ENCODE results near the gene UNK. TPM values are rescaled to one million over a fixed set of nuclear protein-coding genes. Genes with fewer than 3 reads are reported as not detected.

UNK gene
- total RNA-seq, 1 donor from 2014 or later = 16.7 TPM

- no peaks in the 10 kb centered on the region for H3K36me3 ChIP-seq (ENCODE audit: insufficient read depth, low read length)
- H3K9me3 ChIP-seq (ENCODE audit: insufficient read depth, low read depth, low read length) = no peaks in the 10 kb centered on the region
- H3K79me2 ChIP-seq (ENCODE audit: insufficient read depth, low read length) = no peaks in the 10 kb centered on the region
- peak overlapping the region; percentile 56 for H3K9ac ChIP-seq (ENCODE audit: low read length)
- Mint-ChIP-seq H3K4me3 (ENCODE audit: unreplicated experiment) (no peak overlapping the region), H3K27me3 (ENCODE audit: low read depth, unreplicated experiment) (no peaks in the 10 kb centered on the region), H3K9me3 (ENCODE audit: unreplicated experiment) (no peaks in the 10 kb centered on the region), H3K27ac (ENCODE audit: unreplicated experiment) (peak overlapping the region; percentile 85), H3K4me1 (ENCODE audit: low read depth, unreplicated experiment) (peaks cover 13% of the 10 kb centered on the region), H3K36me3 (ENCODE audit: low read depth, unreplicated experiment) (peaks cover 2% of the 10 kb centered on the region)
- H4K20me1 ChIP-seq (ENCODE audit: insufficient read depth, low read length) = peaks cover 4% of the 10 kb centered on the region
- peak overlapping the region; percentile 52 for H3K27ac ChIP-seq (ENCODE audit: low read depth, low read length)
- peak overlapping the region; percentile 60 for H3K4me2 ChIP-seq (ENCODE audit: low read length)
- H3K27me3 ChIP-seq (ENCODE audit: insufficient read depth, low read length) = no peaks in the 10 kb centered on the region
- H3K4me3 ChIP-seq (ENCODE audit: insufficient read depth, low read depth, low read length) = peak overlapping the region; percentile 5
- DNase-seq (ENCODE audit: low read depth) (peak; percentile 56), FAIRE-seq (no peak)
- H2AFZ ChIP-seq (ENCODE audit: low read depth, low read length) = peak overlapping the region; percentile 59
- peaks cover 43% of the 10 kb centered on the region for H3K4me1 ChIP-seq (ENCODE audit: insufficient read depth, low read length)
- TF ChIP-seq EZH2 (IDR thresholded peaks at IDR 0.05; ENCODE audit: insufficient read depth, low read length) (no peak), CTCF (IDR thresholded peaks at IDR 0.05; ENCODE audit: insufficient read depth, low read depth, low read length) (no peak)
These were observed 88.1 kb downstream of the UNK start for GRCh38 chr17:75872434-75873351.

- H3K27me3 ChIP-seq (ENCODE audit: insufficient read depth, low read length) = no peaks in the 10 kb centered on the region
- no peaks in the 10 kb centered on the region for H3K9me3 Mint-ChIP-seq (ENCODE audit: unreplicated experiment)
- peaks cover 4% of the 10 kb centered on the region for H4K20me1 ChIP-seq (ENCODE audit: insufficient read depth, low read length)
- no peak overlapping the region for H3K4me2 ChIP-seq (ENCODE audit: low read length)
- H3K4me3 ChIP-seq (ENCODE audit: insufficient read depth, low read depth, low read length) = no peak overlapping the region
- peaks cover 13% of the 10 kb centered on the region for H3K4me1 Mint-ChIP-seq (ENCODE audit: low read depth, unreplicated experiment)
- H2AFZ ChIP-seq (ENCODE audit: low read depth, low read length) = no peak overlapping the region
- no peaks in the 10 kb centered on the region for H3K9me3 ChIP-seq (ENCODE audit: insufficient read depth, low read depth, low read length)
- no peaks in the 10 kb centered on the region for H3K36me3 ChIP-seq (ENCODE audit: insufficient read depth, low read length)
- no peaks in the 10 kb centered on the region for H3K27me3 Mint-ChIP-seq (ENCODE audit: low read depth, unreplicated experiment)
- H3K36me3 Mint-ChIP-seq (ENCODE audit: low read depth, unreplicated experiment) = peaks cover 2% of the 10 kb centered on the region
- H3K27ac Mint-ChIP-seq (ENCODE audit: unreplicated experiment) = peak overlapping the region; percentile 26
- no peaks in the 10 kb centered on the region for H3K79me2 ChIP-seq (ENCODE audit: insufficient read depth, low read length)
- H3K9ac ChIP-seq (ENCODE audit: low read length) = no peak overlapping the region
- no peak for DNase-seq (ENCODE audit: low read depth)
- FAIRE-seq = no peak
- peaks cover 45% of the 10 kb centered on the region for H3K4me1 ChIP-seq (ENCODE audit: insufficient read depth, low read length)
- no peak overlapping the region for H3K4me3 Mint-ChIP-seq (ENCODE audit: unreplicated experiment)
- H3K27ac ChIP-seq (ENCODE audit: low read depth, low read length) = no peak overlapping the region
- TF ChIP-seq CTCF (IDR thresholded peaks at IDR 0.05; ENCODE audit: insufficient read depth, low read depth, low read length) = no peak
- TF ChIP-seq EZH2 (IDR thresholded peaks at IDR 0.05; ENCODE audit: insufficient read depth, low read length) = no peak
These were observed 89.1 kb downstream of the UNK start for GRCh38 chr17:75873587-75874322.

All from astrocyte (in vitro differentiated cells and primary cell).